Stimulated activated CD8-positive, alpha-beta memory T cell treated with anti-CD3 and anti-CD28 coated beads, Interleukin-4, amount 100 ng/mL, for 1 hour (primary cell): ENCODE results near the gene EPHX1.
"Not testable (repeated sequence)": the region's sequence is repeated elsewhere in the genome, so short reads cannot be mapped to it uniquely, and the experiment has no call there.

Source experiments
- DNase-seq, 2 donors: peaks; one replicate each; pipeline ENCODE4 v3.0.0-alpha.2; 2020; ENCODE audit warnings: low read depth in 2 of 2, low spot score in 1 of 2

The EPHX1 gene

DNA sequence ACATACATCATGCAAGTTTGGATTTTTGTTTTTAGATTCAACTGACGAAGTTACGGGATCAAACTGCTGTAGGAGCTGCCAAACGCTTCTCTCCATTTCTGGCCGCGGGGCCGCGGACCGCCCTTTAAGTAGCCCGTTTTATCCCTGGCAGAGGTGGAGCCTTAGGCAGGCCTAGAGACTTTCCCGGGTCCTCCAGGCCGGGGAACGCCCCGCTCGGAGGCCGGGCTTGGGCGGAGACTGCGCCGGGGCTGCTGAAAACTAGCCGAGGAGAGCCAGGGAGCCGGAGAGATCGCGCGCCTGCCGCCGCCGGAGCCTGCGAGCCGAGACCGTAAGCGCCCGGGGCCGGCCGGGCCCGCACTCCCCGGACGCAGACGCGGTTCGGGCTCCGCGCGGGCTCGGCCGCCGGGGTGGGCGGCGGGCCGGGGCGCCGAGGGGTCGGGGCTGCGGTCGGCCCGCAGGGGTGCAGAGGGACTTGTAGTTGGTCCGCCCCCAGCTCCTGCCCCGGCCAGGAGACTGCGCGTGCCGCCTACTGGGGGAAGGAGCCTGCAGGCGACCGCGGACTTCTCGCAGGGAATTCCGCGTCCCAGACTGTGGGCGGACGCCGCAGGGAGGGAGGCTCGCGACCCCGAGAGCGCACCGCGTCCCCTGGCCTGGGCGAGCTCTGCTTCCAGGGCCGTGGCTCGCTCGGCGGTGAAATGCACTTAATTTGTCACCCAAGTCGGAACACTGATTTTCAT, at the start of gene EPHX1:
TSS of gene EPHX1 (plus strand) at position 283 of the 737 bp plus-strand sequence. CDS start 18,606 bp downstream, outside the sequence.
- DNase-seq: peak; percentile 3 to 30

DNA sequence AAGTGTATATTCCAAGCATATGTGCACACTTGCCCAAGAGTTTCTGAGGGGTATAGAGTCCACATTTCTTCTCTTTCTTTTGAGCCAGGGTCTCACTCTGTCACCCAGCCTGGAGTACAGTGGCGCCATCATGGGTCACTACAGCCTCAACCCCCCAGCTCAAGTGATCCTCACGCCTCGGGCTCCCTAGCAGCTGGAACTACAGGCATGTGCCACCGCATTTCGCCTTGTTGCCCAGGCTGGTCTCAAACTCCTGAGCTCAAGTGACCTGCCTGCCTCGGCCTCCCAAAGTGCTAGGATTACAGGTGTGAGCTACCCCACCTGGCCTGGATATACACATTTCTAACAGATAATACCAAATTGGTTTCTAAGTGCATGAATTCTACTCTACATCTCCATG, 49.4 kb upstream of the EPHX1 start:
- DNase-seq: no peak

DNA sequence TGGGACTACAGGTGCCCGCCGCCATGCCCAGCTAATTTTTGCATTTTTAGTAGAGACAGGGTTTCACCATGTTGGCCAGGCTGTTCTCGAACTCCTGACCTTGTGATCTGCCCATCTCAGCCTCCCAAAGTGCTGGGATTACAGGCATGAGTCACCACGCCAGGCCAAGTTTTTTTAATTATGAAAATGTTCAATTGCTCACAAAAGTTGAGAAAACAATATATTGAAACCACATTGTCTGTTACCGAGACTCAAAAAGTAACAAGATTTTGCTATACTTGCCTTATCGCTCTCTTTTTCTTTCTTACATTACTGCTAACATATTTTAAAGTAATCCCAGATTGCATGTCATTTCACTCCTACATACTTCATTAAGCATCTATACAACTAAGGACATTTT, 48.5 kb upstream of the EPHX1 start:
- DNase-seq: not testable (repeated sequence)

DNA sequence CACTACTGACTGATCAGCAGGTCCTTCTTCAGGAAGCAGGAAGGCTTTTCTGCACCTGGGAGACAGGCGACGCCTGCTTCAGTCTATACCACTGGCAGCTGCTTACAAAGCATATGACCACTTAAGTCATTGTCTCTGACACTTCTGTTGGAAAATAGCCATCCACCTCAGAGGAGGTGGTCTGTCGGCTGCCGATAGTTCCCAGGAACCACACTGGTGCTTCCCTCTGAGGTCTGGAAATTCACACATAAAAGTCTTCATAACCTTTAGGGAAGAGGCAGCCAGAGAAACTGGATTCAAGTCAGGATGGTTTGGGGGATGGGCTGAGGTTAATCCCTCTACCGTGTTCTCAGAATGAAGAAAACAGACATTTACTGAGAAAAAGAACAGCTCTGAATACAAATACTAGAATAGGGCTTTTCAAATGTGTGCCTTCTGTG, 47.9 kb upstream of the EPHX1 start:
- DNase-seq: no peak

DNA sequence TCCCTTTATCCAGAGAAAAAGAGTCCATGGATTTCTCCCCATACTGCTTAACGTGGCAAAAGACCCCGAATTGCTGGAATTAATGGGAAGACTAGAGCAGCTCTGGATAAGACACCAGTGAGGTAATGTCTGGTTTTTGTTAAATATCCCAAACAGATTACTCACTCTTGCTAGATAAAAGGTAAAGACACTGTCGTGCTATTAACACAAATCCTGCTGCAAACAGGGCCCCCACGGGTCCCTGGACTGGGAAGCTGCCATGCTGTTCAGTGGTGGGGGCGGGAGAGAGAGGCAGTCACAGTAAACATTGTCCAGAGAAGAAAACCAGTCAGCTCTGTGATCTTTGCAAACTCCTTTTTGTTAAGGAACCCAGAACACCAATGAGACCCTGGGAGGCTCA, 47.5 kb upstream of the EPHX1 start:
- DNase-seq: no peak

DNA sequence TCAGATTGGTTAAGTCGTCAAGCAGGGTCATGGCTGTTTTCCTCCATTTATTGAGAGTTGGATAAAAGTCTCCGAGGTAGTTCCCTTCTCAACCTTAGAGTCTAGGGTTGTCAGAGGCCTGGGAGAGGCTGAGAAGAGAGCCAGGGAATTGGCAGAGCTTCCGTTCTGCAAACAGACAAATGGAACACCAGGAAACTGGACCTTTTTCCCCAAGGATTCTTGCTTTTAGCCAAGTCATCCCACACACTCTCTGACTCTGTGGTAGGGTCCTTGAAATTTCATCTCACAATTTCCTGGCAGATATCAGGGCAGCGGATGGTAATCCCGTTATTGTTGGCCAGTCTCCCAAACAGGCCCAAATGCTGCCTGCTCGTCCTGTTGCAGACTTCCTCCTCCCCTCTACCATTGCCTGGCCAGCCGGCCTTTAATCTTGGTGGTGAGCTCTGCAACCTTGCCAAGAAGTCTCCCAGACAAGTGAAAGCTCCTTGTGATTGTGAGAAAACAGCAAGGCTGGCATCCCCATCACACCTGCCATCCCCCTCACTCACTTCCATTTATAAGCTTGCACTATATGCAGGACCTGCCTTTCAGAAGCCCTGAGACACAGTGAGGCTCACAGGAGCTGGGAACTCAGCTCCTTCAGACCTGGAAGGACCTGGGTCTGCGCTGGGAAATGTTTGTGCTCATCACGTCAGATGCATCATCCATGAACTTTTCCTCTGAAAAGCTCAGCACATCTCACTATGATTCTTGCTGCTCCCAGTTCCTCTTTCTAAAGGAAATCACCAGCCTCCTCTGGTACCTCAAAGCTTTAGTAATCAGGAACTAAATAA, 46.0 kb upstream of the EPHX1 start:
- DNase-seq: no peak

DNA sequence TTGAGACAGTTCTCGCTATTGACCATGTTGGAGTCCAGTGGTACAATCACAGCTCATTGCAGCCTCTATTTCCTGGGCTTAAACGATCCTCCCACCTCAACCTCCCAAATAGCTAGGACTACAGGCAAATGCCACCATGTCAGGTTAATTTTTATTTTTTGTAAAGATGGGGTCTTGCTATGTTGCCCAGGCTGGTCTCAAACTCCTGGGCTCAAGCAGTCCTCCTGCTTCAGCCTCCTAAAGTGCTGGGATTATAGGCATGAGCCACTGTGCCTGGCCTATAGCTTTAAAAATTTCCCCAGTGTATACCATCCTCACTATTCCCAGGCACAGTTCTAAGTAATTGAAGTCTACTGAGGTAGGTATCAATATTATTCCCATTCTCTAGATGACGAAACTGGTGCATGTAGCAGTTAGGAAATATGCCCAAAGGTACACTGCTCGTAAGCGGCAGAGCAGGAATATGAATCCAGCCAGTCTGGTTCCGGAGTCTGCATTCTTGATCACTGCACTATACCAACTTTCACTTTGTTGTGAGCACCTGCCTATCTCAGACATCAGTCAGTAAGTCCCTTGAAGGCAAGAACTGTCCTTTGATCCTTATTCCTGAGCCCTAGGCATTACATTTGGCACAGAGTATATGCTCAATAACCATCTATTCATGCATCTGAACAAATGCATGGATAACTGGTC, 43.8 kb upstream of the EPHX1 start:
- DNase-seq: no peak

DNA sequence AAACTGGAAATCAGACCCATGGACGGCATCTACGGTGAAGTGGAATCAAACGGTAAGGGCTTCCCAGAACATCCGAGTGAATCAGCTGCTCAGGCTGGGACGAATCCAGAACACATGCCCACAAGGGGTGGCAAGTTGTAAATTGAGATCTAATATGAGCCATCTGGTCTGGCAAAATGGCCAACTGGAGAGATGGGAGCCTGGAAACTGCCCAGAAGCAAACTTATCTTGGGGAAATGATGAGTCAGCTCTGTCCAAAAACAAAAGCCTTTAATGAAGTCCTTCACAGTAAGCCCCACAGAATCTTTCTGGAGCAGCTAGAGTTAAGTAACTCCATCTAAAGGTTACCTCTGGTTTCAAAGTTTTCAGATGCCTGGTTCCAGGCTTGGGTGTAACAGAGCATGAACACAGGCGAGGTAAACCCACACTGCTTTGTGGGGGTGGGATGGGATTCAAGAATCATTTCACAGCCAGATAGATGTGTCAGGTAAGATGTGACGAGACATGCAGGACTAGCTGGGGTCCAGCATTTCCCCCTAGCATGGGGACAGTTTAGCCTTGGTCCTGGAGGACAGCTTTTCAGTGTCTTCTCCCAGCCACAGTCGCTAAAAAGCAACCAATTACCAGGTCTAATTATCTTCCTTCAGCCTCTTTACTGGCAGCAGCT, 42.8 kb upstream of the EPHX1 start:
- no peak for DNase-seq

DNA sequence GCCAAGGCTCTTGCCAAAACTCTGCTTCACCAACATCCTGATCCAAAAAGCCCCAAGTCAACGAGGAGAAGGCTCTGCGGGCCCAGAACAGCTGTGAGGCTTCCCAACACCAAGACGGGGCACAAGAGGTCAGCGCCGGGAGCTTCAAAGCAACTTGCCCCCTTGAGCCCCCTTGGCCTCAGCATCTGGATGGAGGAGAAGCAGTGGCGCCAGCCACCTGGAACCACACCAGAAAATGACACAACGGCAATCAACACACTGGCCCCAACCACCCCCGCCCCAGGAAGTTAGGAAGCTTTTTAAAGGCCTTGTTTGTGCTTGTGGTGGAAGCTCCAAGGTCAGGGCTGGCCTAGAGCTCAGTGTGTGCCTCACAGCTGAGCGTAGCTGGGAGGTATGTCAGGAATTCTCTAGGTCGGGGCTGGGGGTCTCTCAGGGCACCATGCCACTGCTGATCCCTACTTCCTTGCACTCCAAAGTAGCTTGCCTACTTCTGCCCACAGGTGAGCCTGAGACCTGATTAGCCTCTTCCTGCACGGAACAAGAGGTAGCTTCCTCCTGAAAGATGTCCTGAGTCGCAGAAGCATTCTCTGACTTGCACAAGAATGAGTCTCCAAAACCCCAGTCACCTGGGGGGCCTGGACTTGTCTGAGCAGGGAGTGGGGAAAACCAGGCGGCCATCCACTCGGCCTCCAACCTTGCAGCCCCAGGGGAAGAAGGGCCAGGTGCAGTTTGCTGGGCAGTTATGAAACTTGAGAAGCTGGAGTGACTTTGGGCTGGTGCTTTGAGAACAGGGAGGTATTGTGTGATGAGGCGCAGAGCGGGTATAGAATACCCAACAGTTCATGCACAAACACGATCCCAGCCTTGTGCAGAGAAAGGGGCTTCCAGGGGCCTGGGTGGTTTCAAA, 42.0 kb upstream of the EPHX1 start:
- DNase-seq: no peak

DNA sequence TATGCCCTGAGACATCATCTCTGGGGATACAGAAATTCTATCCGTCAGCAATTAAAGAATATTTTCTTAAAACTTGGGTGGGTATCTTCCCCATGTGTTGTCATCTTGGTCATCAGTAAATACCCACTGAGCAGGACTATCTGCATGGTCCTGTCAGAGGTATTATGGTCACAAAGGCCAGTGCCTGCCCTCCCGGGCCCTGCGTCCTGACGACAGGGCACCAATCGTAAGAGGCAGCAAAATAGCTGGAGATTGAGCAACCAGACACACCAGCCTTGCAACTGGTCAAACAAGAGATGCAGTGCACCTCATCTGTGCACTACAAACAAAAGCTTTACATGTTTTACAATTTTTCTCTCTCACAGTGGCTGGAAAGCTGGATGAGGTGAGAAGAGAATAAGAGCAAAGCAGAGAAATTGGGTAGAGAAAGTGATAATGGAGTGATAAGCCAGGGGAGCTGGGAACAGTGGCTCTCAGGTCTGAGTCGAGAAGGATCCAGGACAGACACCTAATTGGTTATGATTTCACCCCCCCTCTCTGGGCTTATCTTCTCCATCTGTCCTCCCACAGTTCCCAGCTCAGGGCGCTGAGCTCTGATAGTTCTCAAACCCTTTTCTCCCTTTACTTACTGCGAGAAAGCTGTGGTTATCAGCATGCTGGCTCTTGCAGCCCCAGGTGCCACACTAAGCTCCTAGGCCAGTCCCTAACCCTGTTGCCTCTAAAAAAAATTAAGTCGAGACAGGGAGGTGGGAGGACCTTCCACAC, 41.1 kb upstream of the EPHX1 start:
- DNase-seq: no peak

DNA sequence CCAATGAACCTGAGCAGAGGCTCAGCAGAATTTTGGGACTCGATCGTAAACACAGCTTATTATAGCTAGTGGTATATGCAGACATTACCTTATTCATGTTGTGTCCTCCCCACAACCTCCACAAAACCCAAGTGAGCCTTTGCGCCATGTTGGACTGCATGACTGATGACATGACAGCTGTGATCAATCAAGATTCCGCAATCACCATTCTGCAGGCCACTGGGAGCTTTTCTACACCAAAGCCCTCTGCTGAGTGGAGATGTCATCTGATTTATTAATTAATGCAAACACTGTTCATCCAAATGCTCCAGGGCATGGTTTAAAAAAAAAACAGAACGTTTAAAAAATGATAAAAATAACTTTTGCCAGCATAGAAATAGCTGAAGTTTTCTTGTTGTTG, 40.2 kb upstream of the EPHX1 start:
- DNase-seq: no peak

DNA sequence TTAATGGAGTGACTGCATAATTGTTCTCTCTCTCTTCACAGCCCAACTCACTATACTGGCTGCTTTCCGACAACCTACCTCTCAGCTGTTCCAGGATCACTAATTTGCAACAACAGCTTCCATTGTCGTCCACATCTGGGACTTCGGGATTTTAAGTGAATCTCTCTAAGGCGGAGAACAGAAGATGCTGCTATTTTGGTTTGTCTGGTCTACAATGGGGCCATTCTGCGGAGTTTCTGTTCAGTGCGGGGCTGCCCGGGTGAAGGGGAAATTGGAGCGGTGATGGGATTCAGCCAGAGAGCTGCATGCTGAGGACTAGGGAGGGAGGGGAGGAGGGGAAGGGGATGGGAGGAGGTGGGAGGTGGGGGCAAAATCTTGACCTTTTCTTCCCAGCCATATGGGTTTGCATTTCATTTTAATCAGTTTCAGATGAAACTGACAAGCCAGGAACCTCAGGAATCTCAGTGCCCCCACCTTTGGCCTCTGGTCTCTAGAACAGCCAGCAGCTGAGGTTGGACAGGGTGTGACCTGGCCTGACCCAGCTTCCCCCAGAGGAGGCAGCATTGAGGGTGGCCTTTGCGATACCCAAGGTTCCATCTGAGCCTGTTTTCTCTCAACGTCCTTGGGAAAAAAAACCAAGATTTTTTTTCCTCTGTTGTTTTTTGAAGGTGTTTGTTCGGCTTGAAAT, 39.2 kb upstream of the EPHX1 start:
- no peak for DNase-seq

DNA sequence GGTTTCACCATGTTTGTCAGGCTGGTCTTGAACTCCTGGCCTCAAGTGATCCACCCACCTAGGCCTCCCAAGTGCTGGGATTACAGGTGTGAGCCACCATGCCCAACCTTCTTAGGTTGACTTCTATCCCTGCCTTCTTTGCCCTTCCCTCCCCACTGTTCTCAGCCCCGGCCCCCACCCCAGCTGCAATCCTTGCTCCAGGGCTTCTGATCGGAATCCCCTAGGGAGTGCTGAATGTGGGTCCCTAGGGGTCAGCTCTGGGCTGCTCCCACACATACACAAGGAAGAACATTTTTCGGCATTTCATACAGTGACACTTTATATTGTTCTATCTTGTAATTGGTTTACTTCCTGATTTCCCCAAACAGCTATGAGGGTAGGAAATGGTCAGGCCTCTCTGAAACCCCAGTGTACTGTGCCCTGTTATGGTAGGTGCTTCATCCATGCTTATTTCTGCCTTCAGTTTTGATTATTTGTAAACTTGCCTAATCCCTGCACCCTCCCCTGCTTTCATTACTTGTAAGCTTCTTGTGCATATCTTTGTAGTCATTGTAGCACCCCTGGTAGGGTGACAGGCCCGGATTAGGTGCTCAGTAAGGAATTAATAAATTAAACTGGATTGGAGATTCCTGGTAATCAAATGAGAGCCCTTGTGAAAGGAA, 38.1 kb upstream of the EPHX1 start:
- no peak for DNase-seq

DNA sequence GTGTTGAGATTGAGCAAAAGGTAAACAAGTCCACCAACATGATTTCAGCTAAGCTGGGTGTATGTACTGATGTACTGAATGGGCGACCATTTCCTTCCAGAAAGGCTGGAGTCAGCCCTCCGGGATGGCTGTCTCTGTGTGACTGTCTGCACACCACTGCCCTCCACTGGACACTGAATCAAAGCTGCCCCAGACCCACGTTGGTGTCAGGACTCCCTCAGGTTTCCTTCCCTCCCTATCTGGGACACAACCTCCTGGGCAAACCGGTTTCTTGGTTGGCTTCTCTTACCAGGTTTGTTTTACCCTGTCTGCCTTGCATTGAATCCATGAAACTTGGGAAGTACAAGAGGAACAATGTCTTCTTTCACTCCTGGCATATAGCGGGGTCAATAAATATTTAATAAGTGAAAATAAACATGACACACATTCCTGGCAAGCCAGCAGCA, 37.6 kb upstream of the EPHX1 start:
- DNase-seq: no peak

DNA sequence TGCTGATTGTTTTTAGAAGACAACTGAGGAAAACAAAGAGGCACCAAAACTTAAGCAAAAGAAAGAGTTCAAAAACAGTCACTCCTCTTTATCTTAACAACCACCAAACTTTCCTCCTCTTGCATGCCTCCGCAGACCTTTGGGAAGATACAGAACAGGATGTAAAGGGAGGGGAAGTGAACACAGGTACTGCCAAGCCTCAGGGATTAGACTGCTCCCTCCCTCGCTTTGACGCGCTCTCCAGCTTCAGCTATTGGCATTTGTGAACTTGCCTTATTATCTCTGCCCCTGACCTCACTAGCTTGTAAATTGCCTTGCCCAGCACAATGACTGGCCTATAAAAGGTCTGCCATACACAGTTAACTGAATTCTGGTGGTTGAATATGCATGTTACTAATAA, 37.1 kb upstream of the EPHX1 start:
- DNase-seq: no peak

DNA sequence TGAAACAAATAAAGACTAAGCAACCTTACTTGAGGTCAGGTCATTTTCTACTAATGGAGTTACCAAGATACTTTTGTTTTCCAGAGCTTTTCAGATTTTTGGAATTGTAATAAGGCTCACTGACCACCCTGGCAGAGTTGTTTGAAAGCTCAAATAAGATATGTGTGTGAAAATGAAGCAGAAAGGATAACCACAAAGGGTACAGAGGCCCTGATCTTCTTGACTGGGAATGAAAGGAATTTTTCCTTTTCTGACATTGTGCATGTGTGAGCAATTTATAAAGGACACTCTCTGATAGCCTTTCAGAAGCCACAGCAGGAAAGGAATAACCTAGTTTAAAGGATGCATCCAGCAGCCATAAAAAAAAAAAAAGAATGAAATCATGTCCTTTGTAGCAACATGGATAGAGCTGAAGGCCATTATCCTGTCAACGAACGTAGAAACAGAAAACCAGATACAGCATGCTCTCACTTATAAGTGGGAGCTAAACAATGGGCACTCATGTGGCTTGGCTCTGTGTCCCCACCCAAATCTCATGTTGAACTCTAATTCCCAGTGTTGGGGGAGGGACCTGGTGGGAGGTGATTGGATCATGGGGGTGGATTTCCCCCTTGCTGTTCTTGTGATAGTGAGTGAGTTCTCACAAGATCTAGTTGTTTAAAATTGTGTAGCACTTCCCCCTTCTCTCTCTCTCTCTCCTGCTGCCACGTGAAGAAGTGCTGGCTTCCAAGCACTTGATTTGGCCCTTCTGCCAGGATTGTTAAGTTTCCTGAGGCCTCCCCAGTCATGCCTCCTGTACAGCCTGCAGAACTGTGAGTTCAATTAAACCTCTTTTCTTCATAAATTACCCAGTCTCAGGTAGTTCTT, 35.4 kb upstream of the EPHX1 start:
- DNase-seq: no peak

DNA sequence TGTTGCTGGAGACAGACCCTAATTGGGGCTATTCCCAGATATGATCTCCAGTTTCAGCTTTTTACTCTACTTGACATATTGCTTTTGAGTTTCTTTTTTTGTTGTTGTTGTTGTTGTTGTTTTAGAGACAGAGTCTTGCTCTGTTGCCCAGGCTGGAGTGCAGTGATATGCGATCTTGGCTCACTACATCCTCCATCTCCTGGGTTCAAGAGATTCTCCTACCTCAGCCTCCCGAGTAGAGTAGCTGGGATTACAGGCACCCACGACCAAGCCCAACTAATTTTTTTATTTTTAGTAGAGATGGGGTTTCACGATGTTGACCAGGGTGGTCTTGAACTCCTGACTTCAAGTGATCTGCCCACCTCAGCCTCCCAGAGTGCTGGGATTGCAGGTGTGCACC, 33.6 kb upstream of the EPHX1 start:
- DNase-seq: no peak
